HL-60/S4 (cell line): Measurements from ENCODE around the gene CORO1C.
"Not testable (repeated sequence)": the region's sequence is repeated elsewhere in the genome, so short reads cannot be mapped to it uniquely, and the experiment has no call there.

Experiments used
- in situ Hi-C: fragments of 300-500 bp; cut with MboI; formaldehyde crosslinking; loops from 2 replicates; pipeline ENCODE4 v1.14.3; 2022; ENCODE audit warnings: low sequenced_read_pairs

The CORO1C gene

GRCh38 chr12:108731105-108731865 lies at the start of gene CORO1C:
CORO1C (minus strand) TSS chr12:108731518; CDS start chr12:108701318, 30,200 bp downstream.
- in situ Hi-C loops: no loop called here

- in situ Hi-C loops: no loop called here
Observed at GRCh38 chr12:108779998-108780688, 48.8 kb upstream of the CORO1C start.

- in situ Hi-C loops: no loop called here
Observed at GRCh38 chr12:108778053-108778452, 46.7 kb upstream of the CORO1C start.

GRCh38 chr12:108777156-108777555 lies 45.8 kb upstream of the CORO1C start:
- in situ Hi-C loops: no loop called here

DNA sequence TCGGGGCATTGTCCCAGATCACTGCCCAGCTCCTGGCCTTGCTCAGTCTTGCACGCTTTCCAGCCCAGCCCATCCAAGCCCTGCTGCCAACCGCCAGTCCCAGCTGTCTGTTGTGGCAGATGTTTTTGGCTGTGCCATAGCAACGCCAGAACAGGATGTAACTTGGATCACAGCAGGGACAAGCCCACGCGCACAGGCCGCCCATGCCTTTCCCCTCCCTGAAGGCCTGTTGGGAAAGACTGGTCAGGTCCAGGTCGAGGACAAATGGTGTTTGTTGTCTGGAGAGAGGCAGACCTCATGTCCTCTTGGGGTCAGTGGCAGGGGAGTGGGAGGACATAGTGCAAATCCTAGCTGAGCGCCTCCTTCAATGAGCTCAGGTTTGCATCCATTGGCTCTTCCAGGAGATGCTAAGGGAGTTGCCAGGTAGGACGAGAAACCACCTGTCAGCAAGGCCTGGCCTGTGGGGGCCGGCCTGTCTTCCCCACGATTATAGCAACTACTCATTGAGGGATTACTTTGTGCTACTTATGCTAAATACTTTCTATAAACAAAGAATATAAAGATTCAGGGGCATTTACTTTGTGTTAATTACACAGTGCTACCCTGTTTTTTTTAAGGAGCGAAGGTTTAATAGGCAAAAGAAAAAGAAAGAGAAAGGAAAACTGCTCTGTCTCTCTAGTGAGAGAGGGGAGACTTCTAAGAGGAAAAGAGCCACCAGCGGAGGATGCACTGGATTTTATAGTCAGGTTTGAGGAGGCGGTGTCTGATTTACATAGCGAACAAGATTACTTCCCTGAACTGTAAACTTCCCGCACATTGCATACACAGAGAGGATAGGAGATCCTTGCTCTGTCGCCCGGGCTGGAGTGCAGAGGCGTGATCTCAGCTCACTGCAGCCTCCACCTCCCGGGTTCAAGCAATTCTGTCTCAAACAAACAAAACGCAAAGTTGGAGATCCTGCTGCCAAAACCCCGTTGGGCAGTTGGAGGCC lies 42.8 kb upstream of the CORO1C start:
- in situ Hi-C loops: no loop called here

GRCh38 chr12:108772891-108773797 lies 41.8 kb upstream of the CORO1C start:
- in situ Hi-C loops: no loop called here

GRCh38 chr12:108772247-108772646 lies 40.9 kb upstream of the CORO1C start:
- in situ Hi-C loops: no loop called here

- in situ Hi-C loops: not testable (repeated sequence)
Observed at GRCh38 chr12:108771835-108772234, 40.5 kb upstream of the CORO1C start.

- in situ Hi-C loops: no loop called here
Observed at GRCh38 chr12:108770963-108771362, 39.6 kb upstream of the CORO1C start.

DNA sequence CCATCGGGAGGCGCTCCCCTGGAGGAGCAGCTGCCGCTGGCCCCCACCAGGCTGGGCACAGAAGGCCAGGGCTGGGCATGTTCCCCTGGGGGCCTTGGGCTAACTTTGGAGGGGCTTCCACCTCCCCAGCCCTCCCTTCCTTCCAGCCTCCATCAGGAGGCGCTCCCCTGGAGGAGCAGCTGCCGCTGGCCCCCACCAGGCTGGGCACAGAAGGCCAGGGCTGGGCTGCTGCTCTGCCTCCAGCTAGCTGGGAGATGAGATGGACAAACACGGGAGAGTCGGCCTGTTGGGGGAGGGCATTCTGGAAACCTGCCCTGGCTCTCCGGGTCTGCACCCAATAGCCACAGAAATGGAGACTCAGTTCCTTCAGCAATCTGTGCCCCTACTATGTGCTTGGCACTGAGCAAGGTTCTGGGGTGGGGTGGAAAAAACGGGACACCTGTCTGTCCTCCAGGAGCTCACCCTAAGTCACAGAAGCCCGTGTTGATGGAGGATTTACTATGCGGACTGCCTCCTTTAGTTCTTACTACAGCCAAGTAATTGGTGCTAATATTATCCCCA lies 39.0 kb upstream of the CORO1C start:
- in situ Hi-C loops: no loop called here

- in situ Hi-C loops: no loop called here
Observed at GRCh38 chr12:108768591-108769500, 37.5 kb upstream of the CORO1C start.

DNA sequence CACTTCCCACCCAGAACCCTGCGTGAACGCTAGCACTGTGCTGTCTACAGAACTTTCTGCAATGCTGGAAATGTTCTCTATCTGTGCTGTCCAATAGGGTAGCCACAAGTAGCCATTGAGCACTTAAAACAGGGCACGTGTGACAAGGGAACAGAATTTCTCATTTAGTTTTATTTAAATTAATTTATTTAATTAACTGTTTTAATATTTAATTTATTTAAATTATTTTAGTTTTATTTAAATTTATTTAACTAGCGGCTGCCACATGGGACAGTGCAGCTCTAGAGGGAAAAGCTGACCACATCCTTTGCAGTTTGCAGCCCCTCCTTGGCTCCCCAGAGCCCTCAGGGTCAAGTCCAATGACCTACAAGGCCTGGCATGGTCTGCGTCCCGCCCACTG lies 35.0 kb upstream of the CORO1C start:
- in situ Hi-C loops: no loop called here

- in situ Hi-C loops: no loop called here
Observed at GRCh38 chr12:108765289-108765764, 34.0 kb upstream of the CORO1C start.

DNA sequence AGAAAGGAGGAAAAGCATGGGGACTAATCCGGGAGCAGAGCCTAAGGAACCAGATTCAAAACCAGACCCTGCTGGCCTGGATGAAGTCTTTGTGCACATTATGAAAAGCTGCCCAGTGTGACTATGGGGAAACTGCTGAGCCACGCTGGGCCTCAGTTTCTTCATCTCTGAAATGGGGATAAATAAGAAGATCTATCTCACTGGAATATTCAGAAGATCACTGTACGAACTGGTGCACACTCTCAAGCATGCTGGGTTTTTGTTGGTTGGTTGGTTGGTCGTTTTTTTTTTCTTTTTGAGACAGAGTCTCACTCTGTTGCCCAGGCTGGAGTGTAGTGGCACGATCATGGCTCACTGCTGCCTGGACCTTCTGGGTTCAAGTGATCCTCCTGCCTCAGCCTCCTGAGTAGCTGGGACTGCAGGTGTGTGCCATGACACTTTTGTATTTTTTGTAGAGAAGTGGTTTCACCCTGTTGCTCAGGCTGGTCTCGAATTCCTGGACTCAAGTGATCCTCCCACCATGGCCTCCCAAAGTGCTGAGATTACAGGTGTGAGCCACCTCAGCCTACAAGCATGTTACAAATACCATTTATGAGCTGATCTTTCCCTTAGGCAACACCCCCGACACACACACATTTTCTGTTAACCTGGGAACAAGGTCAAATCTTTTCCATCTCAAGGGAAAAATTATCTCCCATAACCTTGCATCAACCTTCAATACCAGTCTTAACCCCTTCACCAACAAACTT lies 33.4 kb upstream of the CORO1C start:
- in situ Hi-C loops: no loop called here

DNA sequence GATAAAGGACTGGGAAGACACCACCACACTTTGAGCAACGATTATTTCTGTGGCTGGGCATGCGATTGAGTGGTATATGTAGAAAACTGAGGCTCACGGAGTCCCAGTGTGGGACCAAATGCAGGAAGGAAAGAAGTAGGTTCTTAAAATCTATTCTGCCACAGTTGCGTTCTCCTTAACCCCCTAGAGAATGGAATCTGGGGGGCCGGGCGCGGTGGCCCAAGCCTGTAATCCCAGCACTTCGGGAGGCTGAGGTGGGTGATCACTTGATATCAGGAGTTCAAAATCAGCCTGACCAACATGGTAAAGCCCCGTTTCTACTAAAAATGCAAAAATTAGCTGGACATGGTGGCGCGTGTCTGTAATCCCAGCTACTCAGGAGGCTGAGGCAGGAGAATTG lies 29.9 kb upstream of the CORO1C start:
- in situ Hi-C loops: no loop called here

- in situ Hi-C loops: no loop called here
Observed at GRCh38 chr12:108759924-108760323, 28.6 kb upstream of the CORO1C start.

GRCh38 chr12:108757856-108758255 lies 26.5 kb upstream of the CORO1C start:
- in situ Hi-C loops: no loop called here

- in situ Hi-C loops: no loop called here
Observed at GRCh38 chr12:108756421-108756820, 25.1 kb upstream of the CORO1C start.
